Measurements from ENCODE around the gene HBEGF.

HBEGF gene

GRCh38 chr5:140362311-140362710 is 15.9 kb upstream of the HBEGF start:
- no peak for DNase-seq (ENCODE audit: low read depth)
- no peak overlapping the region for H3K4me3 ChIP-seq (ENCODE audit: low read depth, low read length)
- no peak for TF ChIP-seq CTCF (IDR thresholded peaks at IDR 0.05; ENCODE audit: control insufficient read depth, extremely low read depth, insufficient read depth)

GRCh38 chr5:140361901-140362300 is 15.5 kb upstream of the HBEGF start:
- no peak overlapping the region for H3K4me3 ChIP-seq (ENCODE audit: low read depth, low read length)
- no peak for TF ChIP-seq CTCF (IDR thresholded peaks at IDR 0.05; ENCODE audit: control insufficient read depth, extremely low read depth, insufficient read depth)
- no peak for DNase-seq (ENCODE audit: low read depth)

GRCh38 chr5:140360681-140361479 is 14.5 kb upstream of the HBEGF start:
- TF ChIP-seq CTCF (IDR thresholded peaks at IDR 0.05; ENCODE audit: control insufficient read depth, extremely low read depth, insufficient read depth) = no peak
- DNase-seq (ENCODE audit: low read depth) = no peak
- no peak overlapping the region for H3K4me3 ChIP-seq (ENCODE audit: low read depth, low read length)

- H3K4me3 ChIP-seq (ENCODE audit: low read depth, low read length) = no peak within 1 kb of the TSS
- DNase-seq (ENCODE audit: low read depth) = no peak
- no peak for TF ChIP-seq CTCF (IDR thresholded peaks at IDR 0.05; ENCODE audit: control insufficient read depth, extremely low read depth, insufficient read depth)
These were observed 13.7 kb upstream of the HBEGF start, which contains the start of gene SLC4A9 for GRCh38 chr5:140360101-140360500. Gene SLC4A9, plus strand, starts transcription at chr5:140360194. Its CDS starts 43 bp downstream, at chr5:140360237.

- DNase-seq (ENCODE audit: low read depth) = no peak
- TF ChIP-seq CTCF (IDR thresholded peaks at IDR 0.05; ENCODE audit: control insufficient read depth, extremely low read depth, insufficient read depth) = peak; percentile 38; the same call in 1 of the 2 replicates
- no peak overlapping the region for H3K4me3 ChIP-seq (ENCODE audit: low read depth, low read length)
These were observed 12.4 kb upstream of the HBEGF start for GRCh38 chr5:140358738-140359310.

- H3K4me3 ChIP-seq (ENCODE audit: low read depth, low read length) = no peak overlapping the region
- TF ChIP-seq CTCF (IDR thresholded peaks at IDR 0.05; ENCODE audit: control insufficient read depth, extremely low read depth, insufficient read depth) = peak; percentile 93
- DNase-seq (ENCODE audit: low read depth) = peak; percentile 77
These were observed 11.3 kb upstream of the HBEGF start for GRCh38 chr5:140357726-140358093.

All from LNCaP clone FGC (cell line).